Breast epithelium (tissue), 3 donors: Measurements from ENCODE around the gene PDS5A.
"Not testable (repeated sequence)": the region's sequence is repeated elsewhere in the genome, so short reads cannot be mapped to it uniquely, and the experiment has no call there.

Source experiments
- POLR2A ChIP-seq: fragments of 450-650 bp; IDR thresholded peaks from one replicate; pipeline ENCODE4 v1.6.1; 2016; ENCODE audit warnings: antibody characterized with exemption, mild to moderate bottlenecking, moderate library complexity
- TF ChIP-seq, protein P1 (sequence below), 3 donors: fragments of 450-650 bp; IDR thresholded peaks; one replicate each; pipeline ENCODE4 v1.5.1; 2016 to 2017; ENCODE audit warnings: antibody characterized with exemption in 3 of 3, mild to moderate bottlenecking in 3 of 3, moderate library complexity in 3 of 3

DNA sequence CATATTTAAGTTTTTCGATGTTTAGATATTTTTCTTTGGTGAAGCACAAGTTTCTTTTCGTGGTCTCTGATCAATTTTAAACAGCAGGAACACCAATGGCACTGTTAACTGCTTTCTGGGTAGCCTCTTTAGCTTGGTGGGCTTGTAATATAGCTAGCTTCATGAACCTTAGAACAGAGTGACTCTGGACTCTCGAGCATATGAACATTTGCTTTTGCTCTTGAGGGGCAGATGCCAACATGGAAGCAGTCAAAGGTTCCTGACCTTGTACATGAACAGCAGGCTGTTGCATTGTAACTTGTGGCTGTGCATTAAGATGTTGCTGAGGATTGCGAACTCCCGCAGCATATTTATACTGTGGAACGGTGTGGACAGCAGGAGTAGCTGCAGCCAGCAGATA lies 4.7 kb downstream of the PDS5A start:
- TF ChIP-seq, protein P1, sequence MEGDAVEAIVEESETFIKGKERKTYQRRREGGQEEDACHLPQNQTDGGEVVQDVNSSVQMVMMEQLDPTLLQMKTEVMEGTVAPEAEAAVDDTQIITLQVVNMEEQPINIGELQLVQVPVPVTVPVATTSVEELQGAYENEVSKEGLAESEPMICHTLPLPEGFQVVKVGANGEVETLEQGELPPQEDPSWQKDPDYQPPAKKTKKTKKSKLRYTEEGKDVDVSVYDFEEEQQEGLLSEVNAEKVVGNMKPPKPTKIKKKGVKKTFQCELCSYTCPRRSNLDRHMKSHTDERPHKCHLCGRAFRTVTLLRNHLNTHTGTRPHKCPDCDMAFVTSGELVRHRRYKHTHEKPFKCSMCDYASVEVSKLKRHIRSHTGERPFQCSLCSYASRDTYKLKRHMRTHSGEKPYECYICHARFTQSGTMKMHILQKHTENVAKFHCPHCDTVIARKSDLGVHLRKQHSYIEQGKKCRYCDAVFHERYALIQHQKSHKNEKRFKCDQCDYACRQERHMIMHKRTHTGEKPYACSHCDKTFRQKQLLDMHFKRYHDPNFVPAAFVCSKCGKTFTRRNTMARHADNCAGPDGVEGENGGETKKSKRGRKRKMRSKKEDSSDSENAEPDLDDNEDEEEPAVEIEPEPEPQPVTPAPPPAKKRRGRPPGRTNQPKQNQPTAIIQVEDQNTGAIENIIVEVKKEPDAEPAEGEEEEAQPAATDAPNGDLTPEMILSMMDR (IDR thresholded peaks at IDR 0.05): not testable (repeated sequence)
- not testable (repeated sequence) for TF ChIP-seq POLR2A
